ENCODE measurements around the gene CARD11. TPM values are rescaled to one million over a fixed set of nuclear protein-coding genes. Genes with fewer than 3 reads are reported as not detected.

Gene CARD11
- total RNA-seq, 2 experiments from 2014 or later: 98.3 to 103 TPM

GRCh38 chr7:3064067-3064466 lies 20.4 kb upstream of the CARD11 start:
- peak overlapping the region; percentile 94 for H3K27ac Mint-ChIP-seq
- TF ChIP-seq CTCF (IDR thresholded peaks at IDR 0.05): no peak
- peak overlapping the region; percentile 63 for H3K4me3 Mint-ChIP-seq
- POLR2A ChIA-PET: interaction anchor here (0.5 to 2.2 kb wide), 5 partner anchors 21 to 84 kb away, joined by 3 to 16 read pairs (median 3); partner anchors contain the start of gene CARD11
- peak; percentile 70 for DNase-seq
- H3K36me3 Mint-ChIP-seq (ENCODE audit: low read depth): peaks cover 4% of the 10 kb centered on the region
- peaks cover 83% of the 10 kb centered on the region for H3K4me1 Mint-ChIP-seq (ENCODE audit: low read depth)
- H3K9me3 Mint-ChIP-seq: peaks cover 9% of the 10 kb centered on the region
- peak; percentile 9 for ATAC-seq
- CTCF ChIA-PET: interaction anchor here (1.4 to 8.6 kb wide), 12 partner anchors 11 to 199 kb away, joined by 3 to 101 read pairs (median 22); partner anchors contain the start of gene CARD11
- no peaks in the 10 kb centered on the region for H3K27me3 Mint-ChIP-seq
- intact Hi-C loops (cut with micrococcal nuclease): loop anchor here (10.0 kb wide), 3 partner anchors 79 to 199 kb away; no protein-coding TSS in a partner anchor

GRCh38 chr7:3063016-3063753 lies 19.5 kb upstream of the CARD11 start:
- no peaks in the 10 kb centered on the region for H3K36me3 Mint-ChIP-seq (ENCODE audit: low read depth)
- ChIA-PET POLR2A (interaction anchor here (0.9 to 2.2 kb wide), 2 partner anchors 20 to 104 kb away, joined by 4 to 16 read pairs; partner anchors contain the start of gene CARD11), CTCF (interaction anchor here (0.8 to 8.6 kb wide), 14 partner anchors 9 to 92 kb away, joined by 3 to 101 read pairs (median 7); partner anchors contain the start of gene CARD11)
- H3K9me3 Mint-ChIP-seq: peaks cover 5% of the 10 kb centered on the region
- H3K27me3 Mint-ChIP-seq: no peaks in the 10 kb centered on the region
- peak overlapping the region; percentile 94 for H3K27ac Mint-ChIP-seq
- intact Hi-C loops (cut with micrococcal nuclease): loop anchor here (10.0 kb wide), 3 partner anchors 78 to 198 kb away; no protein-coding TSS in a partner anchor
- peak; percentile 95 for DNase-seq
- ATAC-seq: peak; percentile 88
- peaks cover 74% of the 10 kb centered on the region for H3K4me1 Mint-ChIP-seq (ENCODE audit: low read depth)
- no peak for TF ChIP-seq CTCF (IDR thresholded peaks at IDR 0.05)
- peak overlapping the region; percentile 63 for H3K4me3 Mint-ChIP-seq

GRCh38 chr7:3057066-3057420 lies 13.4 kb upstream of the CARD11 start:
- TF ChIP-seq CTCF (IDR thresholded peaks at IDR 0.05): no peak
- Mint-ChIP-seq H3K4me3 (no peak overlapping the region), H3K27ac (no peak overlapping the region), H3K4me1 (ENCODE audit: low read depth) (peaks cover 18% of the 10 kb centered on the region), H3K9me3 (peaks cover 15% of the 10 kb centered on the region), H3K36me3 (ENCODE audit: low read depth) (no peaks in the 10 kb centered on the region), H3K27me3 (no peaks in the 10 kb centered on the region)
- no peak for DNase-seq
- no peak for ATAC-seq
- ChIA-PET CTCF (no interaction called here), POLR2A (no interaction called here)
- intact Hi-C loops (cut with micrococcal nuclease): no loop called here

GRCh38 chr7:3056234-3057065 lies 12.8 kb upstream of the CARD11 start:
- H3K36me3 Mint-ChIP-seq (ENCODE audit: low read depth): no peaks in the 10 kb centered on the region
- no peak for TF ChIP-seq CTCF (IDR thresholded peaks at IDR 0.05)
- ChIA-PET CTCF (no interaction called here), POLR2A (no interaction called here)
- H3K27me3 Mint-ChIP-seq: no peaks in the 10 kb centered on the region
- ATAC-seq: no peak
- H3K9me3 Mint-ChIP-seq: peaks cover 11% of the 10 kb centered on the region
- DNase-seq: no peak
- no peak overlapping the region for H3K4me3 Mint-ChIP-seq
- H3K27ac Mint-ChIP-seq: no peak overlapping the region
- peaks cover 13% of the 10 kb centered on the region for H3K4me1 Mint-ChIP-seq (ENCODE audit: low read depth)
- intact Hi-C loops (cut with micrococcal nuclease): no loop called here
